Neural progenitor cell (in vitro differentiated cells): ENCODE data around the gene SLC35A5. TPM values are rescaled to one million over a fixed set of nuclear protein-coding genes. Genes with fewer than 3 reads are reported as not detected.

Experiments
- DNase-seq: peaks from one replicate; pipeline ENCODE4 v3.0.0-alpha.2; 2016; ENCODE audit warnings: low spot score
- H2AFZ ChIP-seq: fragments of 200-600 bp; sonication (generic); replicated peaks from 2 replicates; pipeline ENCODE4 v1.6.1; 2016; ENCODE audit warnings: antibody characterized with exemption
- H3F3A ChIP-seq: fragments of 200-600 bp; sonication (generic); 2 replicates; pipeline ENCODE4 v1.6.1; 2016; ENCODE audit warnings: antibody characterized with exemption, low read depth
- H3K27ac ChIP-seq: fragments of 200-600 bp; sonication (generic); 2 replicates; pipeline ENCODE4 v1.5.1; 2016; ENCODE audit warnings: mild to moderate bottlenecking
- H3K27me3 ChIP-seq: fragments of 200-600 bp; sonication (generic); 2 replicates; pipeline ENCODE4 v1.6.1; 2016; ENCODE audit warnings: mild to moderate bottlenecking, moderate library complexity
- H3K36me3 ChIP-seq: fragments of 200-600 bp; sonication (generic); 2 replicates; pipeline ENCODE4 v1.5.1; 2016
- H3K4me1 ChIP-seq: fragments of 200-600 bp; sonication (generic); 2 replicates; pipeline ENCODE4 v1.6.1; 2016; ENCODE audit warnings: mixed run types
- H3K4me2 ChIP-seq: fragments of 200-600 bp; sonication (generic); 2 replicates; pipeline ENCODE4 v1.6.1; 2016
- H3K4me3 ChIP-seq: fragments of 200-600 bp; sonication (generic); 2 replicates; pipeline ENCODE4 v1.5.1; 2016
- H3K79me2 ChIP-seq: fragments of 200-600 bp; sonication (generic); 2 replicates; pipeline ENCODE4 v1.6.1; 2016; ENCODE audit warnings: low read depth
- H3K9ac ChIP-seq: fragments of 200-600 bp; sonication (generic); 2 replicates; pipeline ENCODE4 v1.6.1; 2016
- H3K9me3 ChIP-seq: fragments of 200-600 bp; sonication (generic); 2 replicates; pipeline ENCODE4 v1.5.1; 2016; ENCODE audit warnings: low read depth
- H4K20me1 ChIP-seq: fragments of 200-600 bp; sonication (generic); 2 replicates; pipeline ENCODE4 v1.6.1; 2016; ENCODE audit warnings: low read depth
- H3K27ac Mint-ChIP-seq: 3 replicates; pipeline ENCODE4 v1.8.0; 2021; ENCODE audit warnings: mixed read lengths
- H3K27me3 Mint-ChIP-seq: 2 replicates; pipeline ENCODE4 v1.8.0; 2022; ENCODE audit warnings: low read depth, mild to moderate bottlenecking, inconsistent platforms, moderate library complexity, mixed read lengths; ENCODE audit not compliant: insufficient read depth
- H3K36me3 Mint-ChIP-seq: 3 replicates; pipeline ENCODE4 v1.8.0; 2021; ENCODE audit warnings: mixed read lengths
- H3K4me1 Mint-ChIP-seq: 3 replicates; pipeline ENCODE4 v1.8.0; 2021; ENCODE audit warnings: mixed read lengths
- H3K4me3 Mint-ChIP-seq: 3 replicates; pipeline ENCODE4 v1.8.0; 2021; ENCODE audit warnings: mild to moderate bottlenecking, moderate library complexity, mixed read lengths
- H3K9me3 Mint-ChIP-seq: 3 replicates; pipeline ENCODE4 v1.8.0; 2020; ENCODE audit warnings: mixed read lengths
- EZH2 ChIP-seq: fragments of 200-600 bp; sonication (generic); IDR thresholded peaks from 2 replicates; pipeline ENCODE4 v1.6.1; 2017; ENCODE audit warnings: antibody characterized with exemption, mild to moderate bottlenecking, moderate library complexity
- EZH2phosphoT487 ChIP-seq: fragments of 200-600 bp; sonication (generic); IDR thresholded peaks from 2 replicates; pipeline ENCODE4 v1.6.1; 2017; ENCODE audit warnings: antibody characterized with exemption
- total RNA-seq: library from RNA; depleted of rRNA; stranded (reverse); fragments of >200 nt; gene quantifications from 2 replicates; pipeline ENCODE4 v1.2.3, GENCODE V29; 2015; ENCODE audit warnings: low replicate concordance
- TF ChIP-seq, protein P1 (sequence below): fragments of 200-600 bp; sonication (generic); IDR thresholded peaks from 2 replicates; pipeline ENCODE4 v1.5.1; 2017; ENCODE audit warnings: antibody characterized with exemption, mild to moderate bottlenecking

SLC35A5 gene
- total RNA-seq, 1 donor from 2014 or later: 59.7 TPM

DNA sequence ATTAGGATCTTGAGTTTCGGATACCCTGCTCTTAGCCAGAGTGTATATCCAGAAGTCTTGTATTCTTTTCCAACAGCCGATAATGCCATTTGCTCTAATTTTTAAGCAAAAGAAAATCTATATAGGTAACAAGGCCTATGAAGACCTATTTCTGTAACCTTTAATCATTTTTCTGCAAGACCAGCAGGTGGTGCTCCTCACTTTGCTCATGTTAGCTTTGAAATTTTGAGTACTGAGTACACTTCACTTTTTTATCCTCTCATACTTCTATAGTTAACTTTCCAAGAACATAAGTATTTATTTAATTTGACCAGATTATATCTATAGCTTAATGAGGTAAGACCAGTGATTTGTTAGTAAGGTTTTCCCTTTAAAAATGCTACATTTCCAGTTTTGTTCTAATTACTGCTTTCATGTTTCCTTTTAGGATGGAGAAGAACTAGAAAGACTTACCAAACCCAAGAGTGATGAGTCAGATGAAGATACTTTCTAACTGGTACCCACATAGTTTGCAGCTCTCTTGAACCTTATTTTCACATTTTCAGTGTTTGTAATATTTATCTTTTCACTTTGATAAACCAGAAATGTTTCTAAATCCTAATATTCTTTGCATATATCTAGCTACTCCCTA, 20.5 kb downstream of the SLC35A5 start:
- H3K9ac ChIP-seq: no peak overlapping the region

DNA sequence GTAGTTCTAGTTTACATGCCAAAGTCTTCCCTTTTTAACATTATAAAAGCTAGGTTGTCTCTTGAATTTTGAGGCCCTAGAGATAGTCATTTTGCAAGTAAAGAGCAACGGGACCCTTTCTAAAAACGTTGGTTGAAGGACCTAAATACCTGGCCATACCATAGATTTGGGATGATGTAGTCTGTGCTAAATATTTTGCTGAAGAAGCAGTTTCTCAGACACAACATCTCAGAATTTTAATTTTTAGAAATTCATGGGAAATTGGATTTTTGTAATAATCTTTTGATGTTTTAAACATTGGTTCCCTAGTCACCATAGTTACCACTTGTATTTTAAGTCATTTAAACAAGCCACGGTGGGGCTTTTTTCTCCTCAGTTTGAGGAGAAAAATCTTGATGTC, 21.3 kb downstream of the SLC35A5 start:
- peaks cover 19% of the 10 kb centered on the region for H3K36me3 Mint-ChIP-seq
- H3K9me3 Mint-ChIP-seq: no peaks in the 10 kb centered on the region
- no peak overlapping the region for H3K27ac Mint-ChIP-seq
- Histone ChIP-seq H3K79me2 (no peaks in the 10 kb centered on the region), H3K4me3 (no peak overlapping the region), H3K9me3 (no peaks in the 10 kb centered on the region), H3K4me2 (no peak overlapping the region), H3K4me1 (no peaks in the 10 kb centered on the region), H3K27ac (no peak overlapping the region), H2AFZ (no peak overlapping the region), H3K36me3 (peaks cover 25% of the 10 kb centered on the region), H3F3A (no peaks in the 10 kb centered on the region), H3K9ac (no peak overlapping the region), H4K20me1 (no peaks in the 10 kb centered on the region), H3K27me3 (no peaks in the 10 kb centered on the region)
- no peaks in the 10 kb centered on the region for H3K4me1 Mint-ChIP-seq
- DNase-seq: no peak
- no peak overlapping the region for H3K4me3 Mint-ChIP-seq
- TF ChIP-seq, protein P1, sequence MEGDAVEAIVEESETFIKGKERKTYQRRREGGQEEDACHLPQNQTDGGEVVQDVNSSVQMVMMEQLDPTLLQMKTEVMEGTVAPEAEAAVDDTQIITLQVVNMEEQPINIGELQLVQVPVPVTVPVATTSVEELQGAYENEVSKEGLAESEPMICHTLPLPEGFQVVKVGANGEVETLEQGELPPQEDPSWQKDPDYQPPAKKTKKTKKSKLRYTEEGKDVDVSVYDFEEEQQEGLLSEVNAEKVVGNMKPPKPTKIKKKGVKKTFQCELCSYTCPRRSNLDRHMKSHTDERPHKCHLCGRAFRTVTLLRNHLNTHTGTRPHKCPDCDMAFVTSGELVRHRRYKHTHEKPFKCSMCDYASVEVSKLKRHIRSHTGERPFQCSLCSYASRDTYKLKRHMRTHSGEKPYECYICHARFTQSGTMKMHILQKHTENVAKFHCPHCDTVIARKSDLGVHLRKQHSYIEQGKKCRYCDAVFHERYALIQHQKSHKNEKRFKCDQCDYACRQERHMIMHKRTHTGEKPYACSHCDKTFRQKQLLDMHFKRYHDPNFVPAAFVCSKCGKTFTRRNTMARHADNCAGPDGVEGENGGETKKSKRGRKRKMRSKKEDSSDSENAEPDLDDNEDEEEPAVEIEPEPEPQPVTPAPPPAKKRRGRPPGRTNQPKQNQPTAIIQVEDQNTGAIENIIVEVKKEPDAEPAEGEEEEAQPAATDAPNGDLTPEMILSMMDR: no peak
- no peak for TF ChIP-seq EZH2phosphoT487
- no peak for TF ChIP-seq EZH2
- no peaks in the 10 kb centered on the region for H3K27me3 Mint-ChIP-seq

More for the DNA sequence above, 20.5 kb downstream of the SLC35A5 start:
- Mint-ChIP-seq H3K27me3 (no peaks in the 10 kb centered on the region), H3K4me1 (no peaks in the 10 kb centered on the region), H3K4me3 (no peak overlapping the region), H3K9me3 (no peaks in the 10 kb centered on the region), H3K27ac (no peak overlapping the region), H3K36me3 (peaks cover 15% of the 10 kb centered on the region)
- peak; percentile 45 for DNase-seq
- Histone ChIP-seq H3F3A (no peaks in the 10 kb centered on the region), H2AFZ (no peak overlapping the region), H3K4me2 (no peak overlapping the region), H3K36me3 (peaks cover 25% of the 10 kb centered on the region), H3K79me2 (no peaks in the 10 kb centered on the region), H3K9me3 (no peaks in the 10 kb centered on the region), H3K4me3 (no peak overlapping the region), H4K20me1 (no peaks in the 10 kb centered on the region), H3K27ac (no peak overlapping the region), H3K4me1 (no peaks in the 10 kb centered on the region), H3K27me3 (no peaks in the 10 kb centered on the region)
- TF ChIP-seq, protein P1: peak; percentile 74
- TF ChIP-seq EZH2 (no peak), EZH2phosphoT487 (no peak)

DNA sequence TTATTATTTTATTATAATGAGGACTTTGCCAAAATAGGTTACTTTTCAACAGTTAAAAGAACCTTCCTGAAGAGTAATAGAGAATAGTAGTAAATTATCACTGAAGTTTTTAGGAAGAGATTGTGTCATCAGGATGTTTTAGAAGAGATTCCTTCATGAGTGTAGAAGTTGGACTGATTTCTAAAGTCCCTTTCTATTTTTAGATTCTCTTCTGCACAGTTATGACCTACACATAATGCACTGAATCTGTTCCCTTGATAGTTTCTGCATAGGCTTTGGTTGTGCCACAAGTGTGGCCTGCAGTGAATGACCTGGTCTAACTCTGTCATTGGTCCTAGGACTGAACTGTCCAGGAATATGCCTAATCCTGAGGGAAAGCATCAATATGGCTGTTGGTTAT, 23.9 kb downstream of the SLC35A5 start:
- Histone ChIP-seq H3K27me3 (no peaks in the 10 kb centered on the region), H3K36me3 (peaks cover 17% of the 10 kb centered on the region), H2AFZ (no peak overlapping the region), H3K9me3 (no peaks in the 10 kb centered on the region), H3F3A (no peaks in the 10 kb centered on the region), H3K4me3 (no peak overlapping the region), H3K4me2 (no peak overlapping the region), H3K4me1 (no peaks in the 10 kb centered on the region), H3K79me2 (no peaks in the 10 kb centered on the region), H3K9ac (no peak overlapping the region), H3K27ac (no peak overlapping the region), H4K20me1 (no peaks in the 10 kb centered on the region)
- Mint-ChIP-seq H3K27ac (no peak overlapping the region), H3K9me3 (no peaks in the 10 kb centered on the region), H3K4me3 (no peak overlapping the region), H3K4me1 (no peaks in the 10 kb centered on the region), H3K36me3 (peaks cover 37% of the 10 kb centered on the region), H3K27me3 (no peaks in the 10 kb centered on the region)
- TF ChIP-seq EZH2 (no peak), EZH2phosphoT487 (no peak)
- TF ChIP-seq, protein P1: no peak
- no peak for DNase-seq
